COLO829 (cell line): ENCODE results near the gene GJA8.
"Not testable (repeated sequence)": the region's sequence is repeated elsewhere in the genome, so short reads cannot be mapped to it uniquely, and the experiment has no call there.

Experiments
- DNase-seq: peaks from one replicate; pipeline ENCODE4 v3.0.0; 2012; ENCODE audit warnings: low spot score

GJA8 gene

DNA sequence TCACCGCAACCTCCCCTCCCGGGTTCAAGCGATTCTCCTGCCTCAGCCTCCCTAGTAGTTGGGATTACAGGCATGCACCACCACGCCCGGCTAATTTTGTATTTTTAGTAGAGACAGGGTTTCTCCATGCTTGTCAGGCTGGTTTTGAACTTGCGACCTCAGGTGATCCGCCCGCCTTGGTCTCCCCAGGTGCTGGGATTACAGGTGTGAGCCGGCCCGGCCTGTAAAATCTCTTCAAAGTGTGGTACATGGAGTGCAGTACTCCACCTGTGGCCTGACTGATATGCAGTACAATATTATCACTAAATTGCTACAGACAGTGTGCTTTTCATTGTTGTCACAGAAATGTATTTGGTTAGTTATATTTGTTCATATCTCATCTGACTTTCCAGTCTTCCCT lies 25.1 kb downstream of the GJA8 start:
- not testable (repeated sequence) for DNase-seq

- DNase-seq: peak; percentile 42
Observed at GRCh38 chr1:147928236-147929132, 25.9 kb downstream of the GJA8 start, which contains the start of gene GPR89B. Gene GPR89B, plus strand, starts transcription at chr1:147928420. Its CDS starts 117 bp downstream, at chr1:147928537.

DNA sequence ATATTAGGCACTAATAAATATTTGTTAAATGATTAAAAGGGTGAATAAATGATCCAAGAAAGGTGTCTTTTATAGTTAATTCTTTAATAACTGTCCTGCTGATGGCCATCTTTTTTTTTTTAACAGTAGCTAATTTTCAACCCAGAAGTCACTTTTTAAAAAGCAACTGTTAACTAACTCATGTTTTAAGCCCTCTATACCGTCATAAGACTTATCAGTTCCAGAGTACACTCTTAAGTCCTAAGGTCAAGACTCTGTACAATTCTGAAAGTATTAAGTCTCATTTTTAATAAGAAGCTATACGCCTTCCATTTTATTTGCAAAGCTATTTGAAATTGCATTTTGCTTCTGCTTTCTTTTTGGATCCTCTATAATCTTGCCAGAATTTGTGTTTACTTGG lies 28.5 kb downstream of the GJA8 start:
- DNase-seq: not testable (repeated sequence)

DNA sequence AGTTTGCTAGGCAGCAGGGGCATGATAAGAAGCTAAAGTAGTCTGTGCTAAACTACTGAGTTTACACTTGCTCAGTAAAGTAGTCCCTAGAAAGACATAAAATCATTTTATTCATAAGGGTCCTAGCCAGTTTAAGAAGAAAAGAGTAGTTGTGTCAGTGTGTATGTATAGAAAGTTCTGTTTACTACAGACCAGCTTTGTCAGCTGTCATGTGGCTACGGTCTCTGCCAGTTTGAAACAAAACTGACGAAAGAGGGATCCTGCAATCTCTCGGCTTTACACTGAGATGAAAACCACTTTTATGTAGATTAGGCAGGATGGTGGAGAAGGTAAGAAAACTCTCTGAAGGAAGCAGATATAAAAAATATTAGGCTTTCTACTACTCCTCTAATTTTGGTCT lies 32.7 kb downstream of the GJA8 start:
- not testable (repeated sequence) for DNase-seq

GRCh38 chr1:147940456-147940855 lies 37.9 kb downstream of the GJA8 start:
- not testable (repeated sequence) for DNase-seq

DNA sequence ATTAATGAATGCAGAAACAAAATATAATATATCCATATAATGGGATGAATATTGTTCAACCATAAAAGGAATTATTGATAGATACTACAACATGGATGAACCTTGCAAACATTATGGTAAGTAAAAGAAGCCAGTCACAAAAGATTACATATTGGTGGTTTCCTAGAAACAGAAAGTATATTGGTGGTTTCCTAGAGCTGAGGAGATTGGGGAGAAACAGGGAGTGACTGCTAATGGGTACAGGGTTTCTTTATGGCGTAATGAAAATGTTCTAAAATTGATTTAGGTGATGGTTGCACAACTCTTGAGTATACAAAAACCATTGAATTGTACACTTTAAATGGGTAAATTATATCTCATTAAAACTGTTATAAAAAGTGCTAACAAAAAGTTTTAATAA lies 40.0 kb downstream of the GJA8 start:
- DNase-seq: not testable (repeated sequence)

GRCh38 chr1:147949517-147949916 lies 46.9 kb downstream of the GJA8 start:
- not testable (repeated sequence) for DNase-seq
